ENCODE results near the gene TSHZ1.

TSHZ1 gene

DNA sequence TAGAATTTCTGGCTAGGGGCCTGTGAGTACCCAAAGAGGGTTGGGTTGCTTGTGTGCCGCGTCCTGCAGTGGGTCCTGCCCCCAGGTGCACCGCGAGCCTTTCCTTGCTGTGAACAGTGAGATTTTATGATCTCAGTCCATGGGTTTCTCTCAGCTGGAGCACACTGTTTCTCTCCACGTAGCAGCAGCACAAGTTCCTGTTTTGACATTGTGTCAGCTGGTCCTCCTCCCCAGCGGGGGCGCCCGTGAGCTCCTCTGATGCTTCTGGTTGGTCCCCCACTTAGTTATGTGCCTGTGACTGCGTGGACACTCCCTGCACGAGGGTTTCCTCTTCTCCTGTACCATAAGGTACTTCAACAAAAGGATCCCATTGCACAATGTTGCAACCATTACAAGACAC lies 29.8 kb downstream of the TSHZ1 start:
- no peaks in the 10 kb centered on the region for H3K9me3 ChIP-seq (ENCODE audit: control insufficient read depth, insufficient read depth, low read depth, low read length)
- no peaks in the 10 kb centered on the region for H3K27me3 ChIP-seq (ENCODE audit: control insufficient read depth, insufficient read depth, low read length)
- H3K9ac ChIP-seq (ENCODE audit: low read length), result no peak overlapping the region
- H3K4me1 ChIP-seq (ENCODE audit: control insufficient read depth, insufficient read depth, low read length), result no peaks in the 10 kb centered on the region
- no peaks in the 10 kb centered on the region for H3K36me3 ChIP-seq (ENCODE audit: control insufficient read depth, insufficient read depth, low read length)
- no peak overlapping the region for H3K4me3 ChIP-seq (ENCODE audit: low read depth, low read length)
- H3K27ac ChIP-seq (ENCODE audit: low read depth, low read length), result no peak overlapping the region

DNA sequence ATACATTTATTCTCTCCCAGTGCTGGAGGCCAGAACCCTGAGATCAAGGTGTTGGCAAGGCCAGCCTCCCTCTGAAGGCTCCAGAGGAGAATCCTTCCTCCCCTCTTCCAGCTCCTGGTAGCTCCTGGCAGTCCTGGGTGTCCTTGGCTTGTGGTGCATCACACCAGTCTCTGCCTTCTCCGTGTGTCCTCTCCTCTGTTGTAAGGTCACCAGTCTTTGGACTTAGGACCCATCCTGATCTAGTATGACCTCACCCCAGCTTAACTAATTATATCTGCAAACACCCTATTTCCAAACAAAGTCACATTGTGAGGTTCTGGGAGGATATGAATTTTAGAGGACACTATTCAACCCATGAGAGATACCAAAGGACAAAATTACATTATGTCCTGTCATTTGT lies 31.1 kb downstream of the TSHZ1 start:
- Histone ChIP-seq H3K27me3 (ENCODE audit: control insufficient read depth, insufficient read depth, low read length) (no peaks in the 10 kb centered on the region), H3K9me3 (ENCODE audit: control insufficient read depth, insufficient read depth, low read depth, low read length) (no peaks in the 10 kb centered on the region), H3K4me3 (ENCODE audit: low read depth, low read length) (no peak overlapping the region), H3K36me3 (ENCODE audit: control insufficient read depth, insufficient read depth, low read length) (no peaks in the 10 kb centered on the region), H3K9ac (ENCODE audit: low read length) (no peak overlapping the region), H3K27ac (ENCODE audit: low read depth, low read length) (no peak overlapping the region), H3K4me1 (ENCODE audit: control insufficient read depth, insufficient read depth, low read length) (no peaks in the 10 kb centered on the region)

DNA sequence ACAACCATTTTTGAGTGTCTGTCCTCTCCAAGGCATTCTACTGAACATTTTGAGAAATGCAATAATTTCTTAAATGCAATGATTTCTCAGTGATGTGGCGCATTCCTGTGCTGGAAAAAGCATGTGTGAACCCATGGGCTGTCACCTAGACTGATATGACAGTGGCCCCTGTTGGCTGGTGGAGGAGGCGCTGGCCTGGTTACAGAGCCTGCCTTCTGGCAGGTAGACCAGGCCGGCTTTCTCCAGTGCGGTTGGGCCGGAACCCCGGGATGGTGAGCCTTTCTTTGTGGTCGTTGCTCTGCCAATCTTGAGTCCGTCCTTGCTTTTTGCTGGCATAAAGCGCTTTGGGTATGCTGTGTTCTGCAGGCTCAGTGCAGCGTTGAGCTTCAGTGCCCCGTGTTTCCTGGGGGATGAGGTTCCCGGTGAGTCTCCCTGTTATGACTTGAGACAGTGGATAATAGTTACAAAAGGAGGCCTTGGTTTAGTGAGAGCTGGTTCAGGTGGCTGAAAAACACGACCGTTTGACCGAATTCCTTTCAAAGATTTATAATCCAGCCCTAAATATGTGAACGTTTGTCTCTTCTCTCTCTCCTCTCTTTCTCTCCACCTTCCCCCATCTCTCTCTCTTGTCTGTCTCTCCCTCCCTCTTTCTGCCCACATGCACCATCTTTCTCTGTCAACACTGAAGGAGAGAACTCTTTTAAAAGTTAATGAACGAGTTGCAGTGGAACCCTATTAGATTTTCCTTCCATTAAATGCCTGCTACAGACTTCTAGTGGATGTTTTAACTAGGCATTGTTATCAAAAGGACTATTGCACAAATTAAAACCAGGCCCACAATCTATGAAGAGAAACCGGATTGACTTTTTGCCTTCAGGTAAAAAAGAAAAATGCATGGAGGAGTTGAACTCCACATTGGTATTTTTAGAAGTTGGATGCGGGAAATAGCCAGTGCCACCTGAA lies 34.0 kb downstream of the TSHZ1 start:
- Histone ChIP-seq H3K27ac (ENCODE audit: low read depth, low read length) (no peak overlapping the region), H3K9ac (ENCODE audit: low read length) (no peak overlapping the region), H3K4me1 (ENCODE audit: control insufficient read depth, insufficient read depth, low read length) (no peaks in the 10 kb centered on the region), H3K9me3 (ENCODE audit: control insufficient read depth, insufficient read depth, low read depth, low read length) (no peaks in the 10 kb centered on the region), H3K4me3 (ENCODE audit: low read depth, low read length) (no peak overlapping the region), H3K36me3 (ENCODE audit: control insufficient read depth, insufficient read depth, low read length) (no peaks in the 10 kb centered on the region), H3K27me3 (ENCODE audit: control insufficient read depth, insufficient read depth, low read length) (no peaks in the 10 kb centered on the region)

DNA sequence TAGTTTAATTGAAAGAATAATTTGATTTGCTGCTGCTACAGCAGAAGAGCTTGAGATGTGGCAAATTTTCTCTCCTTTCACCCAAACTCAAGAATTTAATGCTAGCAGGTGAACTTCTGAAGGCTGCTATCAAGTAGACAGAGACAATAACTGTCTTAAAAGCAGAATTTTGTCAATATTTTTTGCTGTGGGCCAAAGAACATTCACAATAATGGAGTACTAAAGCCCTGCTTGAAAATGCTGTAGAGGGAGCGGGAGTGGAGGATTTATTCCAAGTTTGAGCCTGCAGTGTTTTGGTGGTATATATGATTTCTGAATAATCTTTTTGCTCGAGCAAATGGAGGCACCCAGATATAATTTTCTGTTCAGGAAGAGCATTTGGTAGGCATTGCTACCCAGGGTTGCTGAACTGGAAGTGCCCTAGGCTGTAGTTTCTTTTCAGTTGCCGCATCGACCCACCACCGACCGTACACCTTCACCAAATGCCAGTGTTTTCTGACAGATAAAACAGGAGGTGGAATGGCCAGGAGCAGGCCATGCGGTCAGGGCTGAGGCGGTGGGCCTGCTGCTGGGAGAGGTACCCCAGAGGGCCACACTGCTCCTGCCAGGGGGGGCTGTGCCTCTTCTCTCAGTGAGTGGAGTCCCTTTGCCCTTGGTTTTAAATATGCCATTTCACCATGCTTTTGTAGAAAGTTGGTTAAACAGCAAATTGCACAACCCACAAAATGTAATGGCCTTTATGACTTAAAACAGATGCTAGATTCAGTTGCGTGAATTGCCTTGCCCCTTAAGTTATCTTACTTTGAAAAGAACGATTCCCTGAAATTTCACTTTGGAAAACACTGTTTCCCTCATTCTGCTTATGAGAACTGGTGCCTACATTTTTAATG lies 36.4 kb downstream of the TSHZ1 start:
- Histone ChIP-seq H3K4me3 (ENCODE audit: low read depth, low read length) (no peak overlapping the region), H3K9me3 (ENCODE audit: control insufficient read depth, insufficient read depth, low read depth, low read length) (no peaks in the 10 kb centered on the region), H3K27me3 (ENCODE audit: control insufficient read depth, insufficient read depth, low read length) (no peaks in the 10 kb centered on the region), H3K36me3 (ENCODE audit: control insufficient read depth, insufficient read depth, low read length) (no peaks in the 10 kb centered on the region), H3K27ac (ENCODE audit: low read depth, low read length) (no peak overlapping the region), H3K9ac (ENCODE audit: low read length) (no peak overlapping the region), H3K4me1 (ENCODE audit: control insufficient read depth, insufficient read depth, low read length) (no peaks in the 10 kb centered on the region)

DNA sequence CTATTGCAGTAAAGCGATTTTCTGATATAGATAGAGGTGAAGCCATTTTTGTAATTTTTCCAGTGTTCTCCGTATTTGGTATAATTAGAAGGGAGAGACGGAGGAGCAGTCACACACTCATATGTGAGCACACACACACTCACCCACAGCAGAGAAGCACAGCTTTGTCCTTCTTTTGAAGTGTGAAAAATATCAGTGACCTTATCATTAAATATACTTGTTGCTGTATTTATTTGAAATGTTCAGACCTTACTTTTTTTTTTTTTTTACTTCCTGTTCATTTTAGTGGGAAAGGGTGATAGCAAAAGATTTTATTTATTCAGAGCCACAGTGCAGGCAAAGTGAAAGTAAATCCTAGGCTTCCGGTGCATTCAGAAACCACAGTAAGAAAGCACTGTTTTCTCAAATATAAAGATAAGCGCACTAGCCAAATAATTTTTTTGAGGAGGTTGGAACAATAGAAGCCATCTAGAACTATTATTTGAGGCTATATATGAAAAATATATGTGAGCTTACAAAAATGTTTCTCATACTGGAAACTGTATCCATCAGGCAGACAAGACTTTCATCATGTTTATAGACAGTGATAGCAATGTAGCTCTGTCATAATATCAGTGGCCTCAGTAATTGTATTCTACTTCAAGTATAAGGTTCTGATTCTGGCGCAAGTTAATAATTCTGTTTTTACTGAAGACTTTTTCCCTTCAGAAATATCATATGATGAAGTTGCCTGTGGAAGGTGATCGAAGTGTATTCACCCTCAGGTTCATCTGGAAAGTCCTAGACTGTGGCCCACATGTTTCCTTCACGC lies 37.2 kb downstream of the TSHZ1 start:
- Histone ChIP-seq H3K27me3 (ENCODE audit: control insufficient read depth, insufficient read depth, low read length) (no peaks in the 10 kb centered on the region), H3K4me1 (ENCODE audit: control insufficient read depth, insufficient read depth, low read length) (no peaks in the 10 kb centered on the region), H3K27ac (ENCODE audit: low read depth, low read length) (no peak overlapping the region), H3K4me3 (ENCODE audit: low read depth, low read length) (no peak overlapping the region), H3K9ac (ENCODE audit: low read length) (no peak overlapping the region), H3K36me3 (ENCODE audit: control insufficient read depth, insufficient read depth, low read length) (no peaks in the 10 kb centered on the region), H3K9me3 (ENCODE audit: control insufficient read depth, insufficient read depth, low read depth, low read length) (no peaks in the 10 kb centered on the region)

DNA sequence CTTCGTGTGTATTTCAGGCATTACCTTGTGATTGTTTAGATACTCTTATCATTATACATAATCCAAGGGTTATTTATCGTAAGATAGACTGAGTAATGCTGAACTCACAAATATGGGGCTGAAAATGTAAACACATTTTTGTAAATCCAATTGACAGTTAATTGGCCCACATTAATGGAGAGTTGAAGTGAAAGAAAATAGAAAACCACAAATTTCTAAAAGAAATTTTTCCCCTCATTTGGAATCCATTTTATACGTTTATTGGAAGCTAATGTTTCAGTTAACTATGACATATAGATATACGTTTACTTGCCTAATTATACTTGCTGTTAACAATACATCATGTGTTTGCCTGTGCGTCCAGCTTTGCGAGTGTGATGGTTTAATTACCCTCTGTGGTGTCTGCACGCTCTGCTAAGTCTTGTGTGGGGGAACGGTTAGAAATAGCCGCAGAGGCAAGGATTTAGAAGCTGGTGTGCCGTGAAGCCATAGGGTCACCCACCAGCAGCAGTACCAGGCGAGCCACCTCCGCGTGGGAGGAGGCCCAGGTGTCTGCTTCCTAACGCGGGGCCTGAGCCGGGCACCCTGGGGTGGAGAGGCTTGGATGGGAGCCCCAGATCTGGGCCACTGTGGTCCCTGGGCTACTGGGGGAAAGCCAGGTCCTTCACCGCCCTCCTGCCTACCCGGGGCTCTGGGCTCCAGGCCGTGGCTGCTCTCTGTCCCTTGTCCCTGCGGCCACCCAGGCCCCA lies 38.0 kb downstream of the TSHZ1 start:
- Histone ChIP-seq H3K27ac (ENCODE audit: low read depth, low read length) (no peak overlapping the region), H3K36me3 (ENCODE audit: control insufficient read depth, insufficient read depth, low read length) (no peaks in the 10 kb centered on the region), H3K4me1 (ENCODE audit: control insufficient read depth, insufficient read depth, low read length) (no peaks in the 10 kb centered on the region), H3K9ac (ENCODE audit: low read length) (no peak overlapping the region), H3K27me3 (ENCODE audit: control insufficient read depth, insufficient read depth, low read length) (no peaks in the 10 kb centered on the region), H3K9me3 (ENCODE audit: control insufficient read depth, insufficient read depth, low read depth, low read length) (no peaks in the 10 kb centered on the region), H3K4me3 (ENCODE audit: low read depth, low read length) (no peak overlapping the region)

DNA sequence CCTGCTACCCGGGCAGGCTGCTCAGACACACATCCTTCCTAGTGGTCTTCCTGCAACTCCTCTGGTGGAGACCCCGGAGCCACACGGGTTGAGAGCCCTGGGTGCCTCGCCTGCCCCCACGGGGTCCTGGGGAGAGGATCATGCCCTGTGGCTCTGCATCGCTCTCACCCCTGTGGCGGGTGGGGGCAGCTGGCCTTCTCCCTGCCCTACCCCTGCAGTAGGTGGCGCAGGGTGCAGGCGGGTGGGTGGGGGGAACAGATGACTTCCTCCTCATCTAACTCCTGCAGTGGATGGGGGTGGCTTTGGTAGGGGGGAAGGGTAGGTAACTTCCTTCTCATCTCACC lies 38.5 kb downstream of the TSHZ1 start:
- no peak overlapping the region for H3K4me3 ChIP-seq (ENCODE audit: low read depth, low read length)
- H3K4me1 ChIP-seq (ENCODE audit: control insufficient read depth, insufficient read depth, low read length), result no peaks in the 10 kb centered on the region
- no peak overlapping the region for H3K27ac ChIP-seq (ENCODE audit: low read depth, low read length)

DNA sequence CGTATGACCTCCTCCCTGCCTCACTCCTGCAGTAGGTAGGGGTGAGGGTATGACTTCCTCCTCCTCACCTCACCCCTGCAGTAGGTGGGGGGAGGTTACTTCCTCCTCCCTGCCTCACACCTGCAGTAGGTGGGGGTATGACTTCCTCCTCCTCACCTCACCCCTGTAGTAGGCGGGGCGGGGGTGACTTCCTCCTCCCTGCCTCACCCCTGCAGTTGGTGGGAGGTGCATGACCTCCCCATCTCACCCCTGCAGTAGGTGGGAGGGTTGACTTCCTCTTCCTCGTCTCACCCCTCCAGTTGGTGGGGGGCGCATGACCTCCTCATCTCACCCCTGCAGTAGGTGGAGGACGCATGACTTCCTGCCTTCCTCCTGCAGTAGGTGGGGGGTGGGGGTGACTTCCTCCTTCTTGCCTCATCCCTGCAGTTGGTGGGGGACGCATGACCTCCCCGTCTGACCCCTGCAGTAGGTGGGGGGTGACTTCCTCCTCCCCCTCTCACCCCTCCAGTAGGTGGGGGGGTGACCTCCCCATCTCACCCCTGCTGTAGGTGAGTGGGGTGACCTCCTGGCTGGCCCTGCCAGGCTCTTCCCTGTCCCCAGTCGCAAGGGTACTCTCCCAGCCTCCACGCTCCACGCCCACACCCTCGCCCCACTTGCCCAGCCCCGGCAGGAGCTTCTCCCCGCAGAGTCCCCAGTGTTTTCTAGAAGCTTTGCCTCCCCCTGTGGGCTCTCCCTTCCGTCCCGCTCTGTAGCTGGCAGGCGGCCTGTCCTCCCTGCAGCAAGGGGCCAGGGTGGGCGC lies 39.3 kb downstream of the TSHZ1 start:
- no peaks in the 10 kb centered on the region for H3K27me3 ChIP-seq (ENCODE audit: control insufficient read depth, insufficient read depth, low read length)
- no peaks in the 10 kb centered on the region for H3K9me3 ChIP-seq (ENCODE audit: control insufficient read depth, insufficient read depth, low read depth, low read length)
- no peak overlapping the region for H3K27ac ChIP-seq (ENCODE audit: low read depth, low read length)
- no peak overlapping the region for H3K4me3 ChIP-seq (ENCODE audit: low read depth, low read length)
- H3K9ac ChIP-seq (ENCODE audit: low read length), result no peak overlapping the region
- no peaks in the 10 kb centered on the region for H3K4me1 ChIP-seq (ENCODE audit: control insufficient read depth, insufficient read depth, low read length)
- H3K36me3 ChIP-seq (ENCODE audit: control insufficient read depth, insufficient read depth, low read length), result no peaks in the 10 kb centered on the region

More for the DNA sequence above, 38.5 kb downstream of the TSHZ1 start:
- Histone ChIP-seq H3K9ac (ENCODE audit: low read length) (no peak overlapping the region), H3K27me3 (ENCODE audit: control insufficient read depth, insufficient read depth, low read length) (no peaks in the 10 kb centered on the region), H3K9me3 (ENCODE audit: control insufficient read depth, insufficient read depth, low read depth, low read length) (no peaks in the 10 kb centered on the region), H3K36me3 (ENCODE audit: control insufficient read depth, insufficient read depth, low read length) (no peaks in the 10 kb centered on the region)

DNA sequence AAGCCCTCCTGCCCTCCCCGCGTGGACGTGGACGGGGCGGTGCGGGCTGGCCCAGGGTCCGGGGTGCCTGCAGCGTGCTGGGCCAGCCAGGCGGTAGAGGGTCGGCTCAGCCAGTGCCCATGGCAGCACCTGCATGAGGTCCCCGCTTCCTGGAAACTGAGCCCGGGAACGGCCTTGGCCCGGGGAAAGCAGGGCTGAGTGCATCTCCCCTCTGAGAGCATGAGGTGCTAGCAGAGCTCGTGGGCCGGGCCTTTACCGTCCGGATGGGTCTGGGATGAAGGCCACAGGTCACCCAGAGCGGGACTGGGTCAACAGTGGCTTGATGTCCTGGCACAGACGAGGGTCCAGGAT lies 39.8 kb downstream of the TSHZ1 start:
- Histone ChIP-seq H3K4me3 (ENCODE audit: low read depth, low read length) (no peak overlapping the region), H3K36me3 (ENCODE audit: control insufficient read depth, insufficient read depth, low read length) (no peaks in the 10 kb centered on the region), H3K9me3 (ENCODE audit: control insufficient read depth, insufficient read depth, low read depth, low read length) (no peaks in the 10 kb centered on the region), H3K9ac (ENCODE audit: low read length) (no peak overlapping the region), H3K27ac (ENCODE audit: low read depth, low read length) (no peak overlapping the region), H3K4me1 (ENCODE audit: control insufficient read depth, insufficient read depth, low read length) (no peaks in the 10 kb centered on the region), H3K27me3 (ENCODE audit: control insufficient read depth, insufficient read depth, low read length) (no peaks in the 10 kb centered on the region)

DNA sequence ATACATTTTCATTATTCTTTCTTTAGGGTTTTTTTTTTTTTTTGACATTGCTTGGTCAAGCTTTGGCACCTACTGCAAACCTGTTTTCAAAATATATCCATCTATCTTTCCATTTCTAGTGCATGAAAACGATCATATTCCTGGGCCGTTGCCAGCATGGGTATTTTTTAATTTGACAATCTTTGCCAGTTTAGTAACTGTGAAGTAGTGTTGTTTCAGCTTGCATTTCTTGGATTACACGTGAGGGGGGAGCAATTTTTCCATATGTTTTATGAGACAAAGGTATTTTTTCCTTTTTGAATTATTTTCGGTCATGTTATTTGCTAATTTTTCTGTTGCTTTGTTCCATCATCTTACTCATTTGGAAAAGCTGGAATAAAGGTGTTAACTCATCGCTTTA lies 40.9 kb downstream of the TSHZ1 start:
- H3K9me3 ChIP-seq (ENCODE audit: control insufficient read depth, insufficient read depth, low read depth, low read length), result no peaks in the 10 kb centered on the region
- no peaks in the 10 kb centered on the region for H3K4me1 ChIP-seq (ENCODE audit: control insufficient read depth, insufficient read depth, low read length)
- no peaks in the 10 kb centered on the region for H3K27me3 ChIP-seq (ENCODE audit: control insufficient read depth, insufficient read depth, low read length)
- no peaks in the 10 kb centered on the region for H3K36me3 ChIP-seq (ENCODE audit: control insufficient read depth, insufficient read depth, low read length)
- no peak overlapping the region for H3K4me3 ChIP-seq (ENCODE audit: low read depth, low read length)
- no peak overlapping the region for H3K27ac ChIP-seq (ENCODE audit: low read depth, low read length)
- H3K9ac ChIP-seq (ENCODE audit: low read length), result no peak overlapping the region

All from HUES6 (cell line).